BE2C (cell line): ENCODE measurements around the gene SYF2. TPM values are rescaled to one million over a fixed set of nuclear protein-coding genes. Genes with fewer than 3 reads are reported as not detected.
"Not testable (repeated sequence)": the region's sequence is repeated elsewhere in the genome, so short reads cannot be mapped to it uniquely, and the experiment has no call there.

Source experiments
- DNase-seq: peaks from one replicate; pipeline ENCODE4 v3.0.0-alpha.2; 2020
- H3K27me3 ChIP-seq: fragments of 250-450 bp; sonication (Bioruptor Pico); 2 replicates; pipeline ENCODE4 v1.5.1; 2020; ENCODE audit warnings: mild to moderate bottlenecking
- H3K36me3 ChIP-seq: fragments of 250-450 bp; sonication (Bioruptor Pico); 2 replicates; pipeline ENCODE4 v1.5.1; 2020; ENCODE audit warnings: mild to moderate bottlenecking
- H3K4me1 ChIP-seq: fragments of 250-450 bp; sonication (Bioruptor Pico); 2 replicates; pipeline ENCODE4 v1.5.1; 2020
- H3K4me3 ChIP-seq: 2 replicates; pipeline ENCODE4 v1.5.1; 2011; ENCODE audit warnings: low read depth, low read length
- H3K9me3 ChIP-seq: fragments of 250-450 bp; sonication (Bioruptor Pico); 2 replicates; pipeline ENCODE4 v1.5.1; 2020
- polyA plus RNA-seq: library from polyadenylated mRNA; unstranded; fragments of >200 nt; gene quantifications from one replicate; pipeline ENCODE4 v1.2.1, GENCODE V29; 2012; ENCODE audit warnings: low read depth, missing spikeins; ENCODE audit not compliant: insufficient read length, insufficient read depth
- TF ChIP-seq, protein P1 (sequence below): IDR thresholded peaks from 2 replicates; pipeline ENCODE4 v1.5.1; 2012; ENCODE audit warnings: mild to moderate bottlenecking, low read depth, low read length

Gene SYF2
- 65.7 TPM for polyA plus RNA-seq

DNA sequence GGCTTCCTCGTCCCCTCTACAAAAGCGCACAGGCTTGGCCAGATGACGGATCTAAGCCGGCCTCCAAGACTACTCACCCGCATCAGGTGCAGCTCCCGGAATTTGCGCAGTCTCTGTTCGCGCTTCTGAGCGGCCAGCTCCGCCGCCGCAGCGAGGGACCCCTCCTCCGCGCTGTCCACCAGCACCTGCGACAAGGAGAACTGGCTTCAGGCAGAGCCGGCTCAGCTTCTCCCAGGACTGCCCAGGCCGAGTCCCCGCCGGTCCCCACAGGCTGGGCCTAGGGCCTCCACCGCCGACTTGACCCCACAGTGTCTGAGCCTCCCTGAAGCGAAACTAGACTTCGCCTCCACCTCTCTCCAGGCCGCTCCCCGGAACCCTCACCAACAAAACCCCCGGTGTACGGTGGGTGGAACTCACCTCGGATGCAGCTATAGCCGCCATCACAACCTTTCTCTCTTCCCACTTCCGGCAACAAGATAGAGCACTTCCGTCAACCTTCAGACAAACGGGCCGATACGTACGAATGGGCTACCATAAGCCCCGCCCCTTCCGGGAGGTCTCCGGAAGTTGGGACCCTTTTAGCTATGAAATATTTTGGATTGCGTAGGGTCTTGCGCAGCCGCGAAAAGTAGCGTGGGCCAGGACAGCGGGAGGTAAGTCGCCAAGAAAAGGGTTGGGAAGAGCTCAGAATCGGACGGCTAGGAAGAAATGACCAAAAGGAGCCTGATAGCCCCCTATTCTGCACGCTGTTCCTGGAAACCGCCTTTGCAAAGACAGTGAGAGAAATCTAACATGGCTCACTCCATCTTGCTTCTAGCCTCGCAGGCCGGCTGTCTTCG lies at the start of gene SYF2:
TSS of gene SYF2 (minus strand) at position 476 of the 839 bp plus-strand sequence. CDS start at position 441, 35 bp downstream.
- Histone ChIP-seq H3K4me1 (no peaks in the 10 kb centered on the region), H3K4me3 (peak within 1 kb of the TSS; percentile 84), H3K9me3 (no peaks in the 10 kb centered on the region), H3K36me3 (no peaks in the 10 kb centered on the region; the same call in 1 of the 2 replicates), H3K27me3 (no peaks in the 10 kb centered on the region)
- DNase-seq: peak; percentile 85
- TF ChIP-seq, protein P1, sequence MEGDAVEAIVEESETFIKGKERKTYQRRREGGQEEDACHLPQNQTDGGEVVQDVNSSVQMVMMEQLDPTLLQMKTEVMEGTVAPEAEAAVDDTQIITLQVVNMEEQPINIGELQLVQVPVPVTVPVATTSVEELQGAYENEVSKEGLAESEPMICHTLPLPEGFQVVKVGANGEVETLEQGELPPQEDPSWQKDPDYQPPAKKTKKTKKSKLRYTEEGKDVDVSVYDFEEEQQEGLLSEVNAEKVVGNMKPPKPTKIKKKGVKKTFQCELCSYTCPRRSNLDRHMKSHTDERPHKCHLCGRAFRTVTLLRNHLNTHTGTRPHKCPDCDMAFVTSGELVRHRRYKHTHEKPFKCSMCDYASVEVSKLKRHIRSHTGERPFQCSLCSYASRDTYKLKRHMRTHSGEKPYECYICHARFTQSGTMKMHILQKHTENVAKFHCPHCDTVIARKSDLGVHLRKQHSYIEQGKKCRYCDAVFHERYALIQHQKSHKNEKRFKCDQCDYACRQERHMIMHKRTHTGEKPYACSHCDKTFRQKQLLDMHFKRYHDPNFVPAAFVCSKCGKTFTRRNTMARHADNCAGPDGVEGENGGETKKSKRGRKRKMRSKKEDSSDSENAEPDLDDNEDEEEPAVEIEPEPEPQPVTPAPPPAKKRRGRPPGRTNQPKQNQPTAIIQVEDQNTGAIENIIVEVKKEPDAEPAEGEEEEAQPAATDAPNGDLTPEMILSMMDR: no peak

DNA sequence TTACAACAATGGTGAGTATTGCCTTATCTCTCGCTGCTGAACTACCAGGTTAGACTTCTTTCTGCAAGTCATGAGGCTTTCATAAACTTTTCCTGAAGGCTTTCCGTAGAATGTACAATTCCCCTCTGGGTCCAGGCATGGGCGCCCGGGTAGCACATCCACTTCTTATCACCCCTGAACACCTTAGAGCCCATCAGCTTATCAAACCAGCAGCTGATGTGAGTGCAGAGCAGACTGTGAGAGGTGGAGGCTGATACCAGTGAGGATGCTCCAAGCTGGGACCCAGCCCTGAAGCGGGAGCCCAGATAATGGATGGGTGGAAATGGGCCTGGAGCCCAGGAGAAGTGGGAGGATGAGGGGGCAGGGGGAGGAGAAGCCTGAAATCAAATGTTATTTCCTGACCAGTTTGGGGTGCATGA lies 47.4 kb upstream of the SYF2 start:
- H3K27me3 ChIP-seq, DNase-seq, H3K4me1 ChIP-seq, H3K9me3 ChIP-seq, H3K4me3 ChIP-seq, H3K36me3 ChIP-seq: not testable (repeated sequence)

GRCh38 chr1:25278790-25279189 lies 46.5 kb upstream of the SYF2 start:
- not testable (repeated sequence) for H3K36me3 ChIP-seq, H3K27me3 ChIP-seq, H3K9me3 ChIP-seq, DNase-seq, H3K4me1 ChIP-seq, H3K4me3 ChIP-seq

DNA sequence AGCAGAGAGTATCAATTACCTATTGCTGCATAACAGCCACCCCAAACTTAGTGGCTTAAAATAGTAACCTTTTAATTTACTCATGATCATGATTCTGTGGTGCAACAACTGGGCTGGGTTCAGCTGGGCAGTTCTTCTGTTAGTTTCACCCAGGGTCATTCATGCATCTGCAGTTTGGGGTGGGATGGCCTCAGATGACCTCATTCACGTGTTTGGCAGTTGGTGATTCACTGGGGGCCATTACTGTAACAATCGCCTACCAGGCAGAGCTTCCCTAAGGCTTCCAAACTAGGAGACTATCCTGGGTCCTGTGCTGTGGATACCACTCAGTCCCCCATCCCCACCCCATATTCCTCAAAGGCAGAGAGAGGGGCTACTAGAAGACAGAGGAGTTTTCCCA lies 46.1 kb upstream of the SYF2 start:
- H3K4me1 ChIP-seq, DNase-seq, H3K4me3 ChIP-seq, H3K9me3 ChIP-seq, H3K36me3 ChIP-seq, H3K27me3 ChIP-seq: not testable (repeated sequence)

DNA sequence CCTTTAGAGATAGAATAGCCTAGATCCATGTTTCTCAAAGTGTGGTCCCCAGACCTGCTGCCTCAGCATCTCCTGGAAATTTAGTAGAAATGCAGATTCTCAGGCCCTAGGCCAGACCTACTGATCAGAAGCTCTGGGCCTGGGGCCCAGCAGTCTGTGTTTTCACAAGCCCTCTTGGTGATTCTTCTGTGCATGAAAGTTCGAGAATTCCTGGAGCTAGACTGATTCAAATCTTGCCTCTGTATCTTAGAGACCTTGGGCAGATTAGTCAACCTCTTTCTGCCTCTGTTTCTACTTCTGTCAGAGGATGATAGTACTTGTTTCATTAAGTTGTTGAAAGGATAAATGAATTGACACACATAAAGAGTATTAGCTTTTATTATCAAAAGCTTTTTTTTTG lies 45.0 kb upstream of the SYF2 start:
- H3K4me3 ChIP-seq, H3K9me3 ChIP-seq, H3K27me3 ChIP-seq, DNase-seq, H3K36me3 ChIP-seq, H3K4me1 ChIP-seq: not testable (repeated sequence)

DNA sequence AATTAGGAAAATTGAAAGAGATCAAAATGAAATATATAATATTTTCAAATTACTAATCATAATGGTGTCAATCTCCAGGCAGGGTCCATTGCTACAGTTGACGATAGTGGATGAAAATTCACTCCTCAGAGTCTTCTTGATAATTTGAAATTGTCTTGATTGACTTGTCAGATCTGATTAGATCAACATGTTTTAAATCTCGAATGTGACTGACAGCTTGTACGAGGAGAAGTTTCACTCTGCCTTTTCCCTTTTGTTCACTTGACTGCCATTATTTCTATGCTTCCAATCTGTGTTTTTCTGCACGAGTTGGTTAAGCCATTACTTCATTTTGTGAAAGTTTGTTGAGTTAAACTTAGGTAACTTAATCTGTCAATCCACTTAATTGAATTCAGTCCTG lies 43.3 kb upstream of the SYF2 start:
- H3K9me3 ChIP-seq, H3K4me3 ChIP-seq: not testable (repeated sequence)

DNA sequence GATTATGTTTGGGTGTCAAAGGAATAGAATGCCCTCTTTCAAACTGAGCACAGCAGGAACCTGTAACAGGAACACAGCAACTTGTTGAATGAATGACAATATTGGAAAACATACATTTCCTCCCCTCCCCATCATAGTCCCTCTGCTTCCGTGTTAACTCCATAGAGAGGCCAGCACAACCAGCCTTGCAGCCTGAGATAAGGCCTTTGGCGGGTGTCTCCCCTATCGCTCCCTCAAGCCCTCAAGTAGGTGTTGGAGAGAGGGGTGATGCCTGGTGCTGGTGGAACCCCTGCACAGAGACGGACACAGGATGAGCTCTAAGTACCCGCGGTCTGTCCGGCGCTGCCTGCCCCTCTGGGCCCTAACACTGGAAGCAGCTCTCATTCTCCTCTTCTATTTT lies 39.9 kb upstream of the SYF2 start, which contains the start of gene RHD:
TSS of gene RHD (plus strand) at position 272 of the 400 bp plus-strand sequence. CDS start at position 311, 39 bp downstream.
- H3K36me3 ChIP-seq, H3K9me3 ChIP-seq, DNase-seq, H3K27me3 ChIP-seq, H3K4me3 ChIP-seq, H3K4me1 ChIP-seq: not testable (repeated sequence)

More for the DNA sequence above, 43.3 kb upstream of the SYF2 start:
- H3K27me3 ChIP-seq, H3K36me3 ChIP-seq, H3K4me1 ChIP-seq, DNase-seq: not testable (repeated sequence)

GRCh38 chr1:25268143-25268760 lies 36.0 kb upstream of the SYF2 start:
- H3K4me1 ChIP-seq, H3K9me3 ChIP-seq, H3K36me3 ChIP-seq, DNase-seq, H3K27me3 ChIP-seq, H3K4me3 ChIP-seq: not testable (repeated sequence)

GRCh38 chr1:25267288-25268142 lies 35.2 kb upstream of the SYF2 start:
- DNase-seq, H3K9me3 ChIP-seq, H3K36me3 ChIP-seq, H3K4me3 ChIP-seq, H3K27me3 ChIP-seq, H3K4me1 ChIP-seq: not testable (repeated sequence)

DNA sequence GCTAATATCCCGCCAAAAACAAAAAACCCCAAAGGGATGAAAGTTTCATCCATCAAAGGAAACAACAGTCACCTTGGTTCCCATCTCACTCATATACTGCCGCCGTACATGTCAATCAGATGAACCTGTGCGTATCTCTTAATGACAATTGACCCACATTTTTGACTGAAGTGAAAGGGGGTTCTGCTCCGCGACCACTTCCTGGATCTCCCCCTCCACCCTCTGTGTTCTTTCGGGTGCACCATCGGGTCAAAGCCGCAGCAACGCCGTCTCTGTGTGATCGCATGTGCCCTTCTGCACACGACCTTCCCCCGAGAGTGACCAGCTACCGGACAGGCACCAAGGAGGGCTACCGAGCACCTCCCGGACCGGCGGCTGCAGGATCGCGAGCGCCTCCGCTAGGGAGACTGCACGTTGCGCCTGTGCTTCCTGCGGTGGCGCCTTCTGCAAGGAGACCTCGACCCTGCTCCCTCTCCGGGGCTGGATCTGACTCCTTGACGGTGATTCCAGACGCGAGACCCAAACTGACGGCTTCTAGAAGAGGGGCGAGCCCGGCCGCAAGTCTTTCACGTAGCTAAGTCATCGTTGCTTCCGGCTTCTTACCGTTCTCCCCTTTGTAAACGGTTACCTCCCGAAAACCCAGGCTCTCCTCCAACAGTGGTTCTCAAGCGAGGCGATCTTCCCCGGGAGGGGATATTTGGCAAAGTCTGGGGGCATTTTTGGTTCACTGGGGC lies 34.4 kb upstream of the SYF2 start:
- not testable (repeated sequence) for H3K9me3 ChIP-seq, H3K4me3 ChIP-seq, H3K4me1 ChIP-seq, H3K27me3 ChIP-seq, DNase-seq, H3K36me3 ChIP-seq

DNA sequence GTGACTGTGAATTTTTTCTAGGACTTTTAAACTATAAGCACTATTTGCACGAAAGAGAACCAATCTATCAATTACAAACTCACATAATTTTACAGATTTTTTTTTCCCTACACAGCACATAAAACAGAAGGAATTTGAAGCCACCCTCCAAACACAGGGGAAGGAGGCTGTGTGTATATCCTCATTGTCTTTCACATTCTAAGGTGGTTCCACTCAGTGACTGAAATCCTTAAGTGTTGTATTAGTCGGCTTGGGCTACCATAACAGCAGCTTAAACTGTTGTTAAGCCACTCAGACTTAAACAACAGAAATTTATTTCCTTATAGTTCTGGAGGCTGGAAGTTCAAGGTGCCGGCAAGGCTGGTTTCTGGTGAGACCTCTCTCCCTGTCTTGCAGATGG lies 28.0 kb upstream of the SYF2 start:
- H3K9me3 ChIP-seq, H3K4me3 ChIP-seq, H3K4me1 ChIP-seq, DNase-seq, H3K36me3 ChIP-seq, H3K27me3 ChIP-seq: not testable (repeated sequence)

GRCh38 chr1:25259813-25260212 lies 27.5 kb upstream of the SYF2 start:
- DNase-seq, H3K4me3 ChIP-seq, H3K27me3 ChIP-seq, H3K9me3 ChIP-seq, H3K4me1 ChIP-seq, H3K36me3 ChIP-seq: not testable (repeated sequence)
